H1 (cell line): ENCODE results near the gene GET3. TPM values are rescaled to one million over a fixed set of nuclear protein-coding genes. Genes with fewer than 3 reads are reported as not detected.

ENCODE experiments used
- ASH2L ChIP-seq: fragments of 200-600, 300-600 bp; sonication (generic); IDR thresholded peaks from one replicate; pipeline ENCODE4 v1.7.1; 2017; ENCODE audit warnings: low read length
- BACH1 ChIP-seq: IDR thresholded peaks from 2 replicates; pipeline ENCODE4 v1.6.1; 2012; ENCODE audit warnings: low read length, improper control_type of control experiment
- BRCA1 ChIP-seq: IDR thresholded peaks from 2 replicates; pipeline ENCODE4 v1.6.1; 2012; ENCODE audit warnings: low read depth, low read length, improper control_type of control experiment
- CBX5 ChIP-seq: fragments of 300-800, 300-1000 bp; sonication (generic); IDR thresholded peaks from 2 replicates; pipeline ENCODE4 v1.7.1; 2016; ENCODE audit warnings: antibody characterized with exemption, low read length, low read depth
- CEBPB ChIP-seq: IDR thresholded peaks from 2 replicates; pipeline ENCODE4 v1.6.1; 2012; ENCODE audit warnings: low read depth, low read length
- CHD1 ChIP-seq: IDR thresholded peaks from 2 replicates; pipeline ENCODE4 v1.6.1; 2012; ENCODE audit warnings: low read depth, low read length, improper control_type of control experiment
- EZH2 ChIP-seq: fragments of 200-600 bp; sonication (generic); IDR thresholded peaks from 2 replicates; pipeline ENCODE4 v1.7.1; 2012; ENCODE audit warnings: low read depth, mild to moderate bottlenecking, moderate library complexity, low read length, inconsistent platforms; ENCODE audit not compliant: severe bottlenecking
- GTF2F1 ChIP-seq: IDR thresholded peaks from 2 replicates; pipeline ENCODE4 v1.6.1; 2012; ENCODE audit warnings: low read depth, low read length, improper control_type of control experiment, borderline replicate concordance
- HDAC6 ChIP-seq: IDR thresholded peaks from one replicate; pipeline ENCODE4 v1.7.1; 2012; ENCODE audit warnings: low read depth, mild to moderate bottlenecking, inconsistent platforms, low read length, moderate library complexity
- KDM1A ChIP-seq: fragments of 200-600, 300-600 bp; sonication (generic); IDR thresholded peaks from 2 replicates; pipeline ENCODE4 v1.7.1; 2016; ENCODE audit warnings: mild to moderate bottlenecking, low read length, borderline replicate concordance
- NANOG ChIP-seq: IDR thresholded peaks from 2 replicates; pipeline ENCODE4 v1.6.1; 2011; ENCODE audit warnings: low read length, low read depth, mild to moderate bottlenecking, inconsistent platforms; ENCODE audit not compliant: insufficient read depth, poor library complexity, severe bottlenecking
- NRF1 ChIP-seq: IDR thresholded peaks from 2 replicates; pipeline ENCODE4 v1.6.1; 2011; ENCODE audit warnings: mild to moderate bottlenecking, low read depth, low read length, improper control_type of control experiment
- POLR2AphosphoS5 ChIP-seq: IDR thresholded peaks from 2 replicates; pipeline ENCODE4 v1.6.1; 2011; ENCODE audit warnings: low read depth, low read length
- RNF2 ChIP-seq: fragments of 200-900, 300-1000 bp; sonication (generic); IDR thresholded peaks from 2 replicates; pipeline ENCODE4 v1.7.1; 2016; ENCODE audit warnings: borderline replicate concordance, low read depth, mild to moderate bottlenecking, antibody characterized with exemption, low read length; ENCODE audit not compliant: poor library complexity, severe bottlenecking; ENCODE audit errors: missing control alignments
- RXRA ChIP-seq: IDR thresholded peaks from 2 replicates; pipeline ENCODE4 v1.6.1; 2011; ENCODE audit warnings: low read depth, mild to moderate bottlenecking, low read length, moderate library complexity; ENCODE audit not compliant: insufficient read depth
- SIN3A ChIP-seq, 2 experiments: IDR thresholded peaks in 1 of 2; conservative IDR thresholded peaks in 1 of 2; 2 replicates each; pipeline ENCODE4 v1.6.1; 2011 to 2012; ENCODE audit warnings: low read length in 2 of 2, improper control_type of control experiment in 1 of 2, low read depth in 1 of 2, mild to moderate bottlenecking in 1 of 2
- SIRT6 ChIP-seq: IDR thresholded peaks from one replicate; pipeline ENCODE4 v1.7.1; 2012; ENCODE audit warnings: low read length, inconsistent platforms
- SIX5 ChIP-seq: IDR thresholded peaks from 2 replicates; pipeline ENCODE4 v1.6.1; 2011; ENCODE audit warnings: mild to moderate bottlenecking, low read depth, low read length
- SP1 ChIP-seq: IDR thresholded peaks from 2 replicates; pipeline ENCODE4 v1.6.1; 2011; ENCODE audit warnings: low read depth, low read length
- SP4 ChIP-seq: IDR thresholded peaks from 2 replicates; pipeline ENCODE4 v1.6.1; 2012; ENCODE audit warnings: low read length, inconsistent platforms
- SUZ12 ChIP-seq: fragments of 200-600 bp; sonication (generic); IDR thresholded peaks from 2 replicates; pipeline ENCODE4 v1.6.1; 2012; ENCODE audit warnings: mild to moderate bottlenecking, inconsistent platforms, low read length, moderate library complexity, mixed read lengths
- TCF12 ChIP-seq: IDR thresholded peaks from 2 replicates; pipeline ENCODE4 v1.6.1; 2011; ENCODE audit warnings: low read depth, mild to moderate bottlenecking, low read length
- USF2 ChIP-seq: IDR thresholded peaks from 2 replicates; pipeline ENCODE4 v1.6.1; 2011; ENCODE audit warnings: low read length, improper control_type of control experiment
- polyA plus RNA-seq, 7 experiments: library from polyadenylated mRNA; depleted of rRNA in 3 of 7; stranded (reverse) in 5 of 7; unstranded in 2 of 7; fragments of >200 nt in 5 of 7; fragments of 200-250 nt in 2 of 7; gene quantifications; 1 replicate in 5 of 7; 2 replicates in 1 of 7; 4 replicates in 1 of 7; pipeline versions ENCODE4 v1.2.1 to v1.2.3, GENCODE V29; 2011 to 2013; ENCODE audit warnings: missing spikeins in 2 of 7, mixed read lengths in 2 of 7
- total RNA-seq: library from RNA; stranded (reverse); fragmentation: NEBNext Ultra II Directional; extraction: Animal tissue kit (Norgen Biotek cat#: 25700); gene quantifications from 2 replicates; pipeline ENCODE4 v1.2.1, GENCODE V29; 2021

The GET3 gene
- total and polyA plus RNA-seq, 2 of the 8 experiments (the other 6 are each of a cell fraction or from before 2014, with no cell fraction given): 105 to 297 TPM

GRCh38 chr19:12774588-12775555 lies 37.6 kb downstream of the GET3 start, which contains the start of gene HOOK2 (continued):
- TF ChIP-seq EZH2 (no peak), CHD1 (no peak), BACH1 (peak; percentile 62), GTF2F1 (no peak), SIRT6 (no peak), HDAC6 (no peak), SUZ12 (no peak), SP1 (no peak; the same call in 1 of the 2 replicates), USF2 (peak; percentile 97), TCF12 (no peak), NRF1 (no peak), SIX5 (no peak), ASH2L (peak; percentile 29), RNF2 (no peak), POLR2AphosphoS5 (no peak; the same call in 1 of the 2 replicates), SIN3A (conservative IDR thresholded peaks at IDR 0.05 in 1 of 2, IDR thresholded peaks at IDR 0.05 in 1 of 2; ENCODE audit: low read depth in 1 of 2, low read length in 2 of 2) (peak in 1 of 2 experiments; percentile 77; a peak in 2 of 4 replicates), RXRA (no peak), BRCA1 (peak; percentile 39; the same call in 1 of the 2 replicates), NANOG (no peak), CEBPB (no peak), CBX5 (no peak), SP4 (no peak; the same call in 1 of the 2 replicates), KDM1A (no peak)
